ENCODE results near the gene ZNRF3. TPM values are rescaled to one million over a fixed set of nuclear protein-coding genes. Genes with fewer than 3 reads are reported as not detected.
A peak's percentile ranks its signal among the peaks of the same experiment; 100 is the strongest.

The ZNRF3 gene
- total RNA-seq, 1 donor from 2014 or later = 6.7 TPM

DNA sequence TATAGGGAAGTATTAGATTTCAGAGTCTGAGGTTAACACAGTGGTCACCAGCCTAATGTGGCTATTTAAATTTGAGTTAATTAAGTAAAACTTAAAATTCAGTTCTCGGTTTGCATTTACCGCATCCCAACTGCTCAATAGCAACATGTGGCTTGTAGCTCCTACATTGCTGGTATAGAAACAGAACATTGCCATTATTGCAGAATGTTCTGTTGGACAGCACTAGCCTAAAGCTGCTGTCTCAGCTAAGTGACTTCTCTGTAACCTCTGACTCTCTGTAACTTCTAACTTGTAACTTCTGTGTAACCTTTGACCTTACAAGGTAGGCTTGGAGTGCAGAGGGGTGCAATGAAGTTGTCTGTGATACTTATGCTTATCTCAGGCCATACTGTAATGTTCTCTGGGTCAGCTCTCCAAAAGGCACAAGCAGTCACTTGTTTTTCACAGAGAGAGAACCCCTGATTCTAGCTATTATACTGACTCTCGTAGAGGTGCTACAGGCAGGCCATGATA lies 78.7 kb downstream of the ZNRF3 start:
- TF ChIP-seq, protein P1, sequence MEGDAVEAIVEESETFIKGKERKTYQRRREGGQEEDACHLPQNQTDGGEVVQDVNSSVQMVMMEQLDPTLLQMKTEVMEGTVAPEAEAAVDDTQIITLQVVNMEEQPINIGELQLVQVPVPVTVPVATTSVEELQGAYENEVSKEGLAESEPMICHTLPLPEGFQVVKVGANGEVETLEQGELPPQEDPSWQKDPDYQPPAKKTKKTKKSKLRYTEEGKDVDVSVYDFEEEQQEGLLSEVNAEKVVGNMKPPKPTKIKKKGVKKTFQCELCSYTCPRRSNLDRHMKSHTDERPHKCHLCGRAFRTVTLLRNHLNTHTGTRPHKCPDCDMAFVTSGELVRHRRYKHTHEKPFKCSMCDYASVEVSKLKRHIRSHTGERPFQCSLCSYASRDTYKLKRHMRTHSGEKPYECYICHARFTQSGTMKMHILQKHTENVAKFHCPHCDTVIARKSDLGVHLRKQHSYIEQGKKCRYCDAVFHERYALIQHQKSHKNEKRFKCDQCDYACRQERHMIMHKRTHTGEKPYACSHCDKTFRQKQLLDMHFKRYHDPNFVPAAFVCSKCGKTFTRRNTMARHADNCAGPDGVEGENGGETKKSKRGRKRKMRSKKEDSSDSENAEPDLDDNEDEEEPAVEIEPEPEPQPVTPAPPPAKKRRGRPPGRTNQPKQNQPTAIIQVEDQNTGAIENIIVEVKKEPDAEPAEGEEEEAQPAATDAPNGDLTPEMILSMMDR (IDR thresholded peaks at IDR 0.05) = no peak
- Mint-ChIP-seq H3K27ac (ENCODE audit: unreplicated experiment) (no peak overlapping the region), H3K9me3 (ENCODE audit: low read depth) (no peaks in the 10 kb centered on the region), H3K36me3 (ENCODE audit: low read depth) (no peaks in the 10 kb centered on the region), H3K4me1 (ENCODE audit: low read depth) (peaks cover 6% of the 10 kb centered on the region), H3K4me3 (ENCODE audit: unreplicated experiment) (no peak overlapping the region), H3K27me3 (ENCODE audit: low read depth) (no peaks in the 10 kb centered on the region)
- no peak for DNase-seq (ENCODE audit: low spot score)

DNA sequence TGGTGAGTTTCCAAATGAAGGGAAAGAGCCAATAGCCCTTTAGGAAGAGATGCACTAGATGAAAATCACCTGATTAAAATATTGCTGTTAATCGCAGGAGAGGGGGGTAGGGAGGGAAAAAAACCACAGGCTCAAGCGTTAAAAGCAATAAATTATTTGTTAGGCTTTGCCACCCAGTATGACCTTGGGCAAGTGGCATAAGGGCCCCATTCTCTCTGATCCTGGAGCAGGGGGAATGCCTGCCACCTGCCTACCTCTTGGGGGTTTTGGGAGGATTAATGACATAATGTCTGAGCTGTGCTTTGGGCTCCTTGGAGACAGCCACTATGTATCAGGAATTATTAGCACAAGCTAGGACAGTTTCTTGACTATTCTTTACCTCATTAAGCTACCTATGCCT lies 80.0 kb downstream of the ZNRF3 start:
- H3K9me3 Mint-ChIP-seq (ENCODE audit: low read depth) = peaks cover 2% of the 10 kb centered on the region
- TF ChIP-seq, protein P1 (IDR thresholded peaks at IDR 0.05) = no peak

DNA sequence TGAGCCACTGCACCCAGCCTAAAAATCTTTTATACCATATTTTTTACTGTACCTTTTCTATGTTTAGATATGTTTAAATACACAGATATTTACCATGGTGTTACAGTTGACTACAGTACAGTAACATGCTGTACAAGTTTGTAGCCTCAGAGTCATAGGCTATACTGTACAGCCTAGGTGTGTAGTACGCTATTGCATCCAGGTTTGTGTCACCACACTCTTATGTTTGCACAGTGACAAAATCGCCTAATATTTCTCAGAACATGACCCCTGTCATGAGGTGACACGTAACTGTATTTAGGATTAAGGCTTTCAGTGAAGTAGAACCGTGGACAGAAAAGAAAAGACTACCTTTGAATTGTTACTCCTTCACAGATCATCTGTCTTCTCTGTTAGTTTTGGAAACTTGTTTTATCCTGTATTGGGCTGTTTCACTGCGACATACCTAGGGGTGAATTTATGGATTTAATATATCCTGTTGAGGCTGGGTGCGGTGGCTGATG lies 83.8 kb downstream of the ZNRF3 start:
- Mint-ChIP-seq H3K27ac (ENCODE audit: unreplicated experiment) (no peak overlapping the region), H3K4me3 (ENCODE audit: unreplicated experiment) (no peak overlapping the region), H3K9me3 (ENCODE audit: low read depth) (peaks cover 7% of the 10 kb centered on the region), H3K4me1 (ENCODE audit: low read depth) (peaks cover 10% of the 10 kb centered on the region), H3K36me3 (ENCODE audit: low read depth) (peaks cover 1% of the 10 kb centered on the region), H3K27me3 (ENCODE audit: low read depth) (no peaks in the 10 kb centered on the region)
- no peak for DNase-seq (ENCODE audit: low spot score)
- TF ChIP-seq, protein P1 (IDR thresholded peaks at IDR 0.05) = no peak

More for the DNA sequence above, 80.0 kb downstream of the ZNRF3 start:
- Mint-ChIP-seq H3K27me3 (ENCODE audit: low read depth) (no peaks in the 10 kb centered on the region), H3K4me3 (ENCODE audit: unreplicated experiment) (no peak overlapping the region), H3K36me3 (ENCODE audit: low read depth) (no peaks in the 10 kb centered on the region), H3K4me1 (ENCODE audit: low read depth) (peaks cover 6% of the 10 kb centered on the region), H3K27ac (ENCODE audit: unreplicated experiment) (no peak overlapping the region)
- no peak for DNase-seq (ENCODE audit: low spot score)

DNA sequence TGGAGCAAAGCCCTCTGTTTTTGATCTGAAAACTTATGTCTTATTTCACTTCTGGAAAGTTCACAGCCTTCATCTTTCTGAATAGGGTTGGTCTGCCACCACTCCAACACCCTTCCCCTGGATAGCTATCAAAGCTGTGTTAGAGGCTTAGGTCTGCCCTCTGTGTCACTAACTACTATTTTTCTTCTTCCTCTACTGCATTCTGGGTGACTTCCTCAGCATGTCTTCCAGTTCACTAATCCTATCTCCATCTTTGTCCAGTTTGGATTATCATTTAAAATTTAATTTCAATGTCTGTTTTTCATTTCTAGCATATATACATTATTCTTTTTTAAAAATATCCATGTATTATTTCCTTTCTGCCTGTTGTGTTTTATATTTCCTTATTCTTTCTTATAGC lies 84.6 kb downstream of the ZNRF3 start:
- Mint-ChIP-seq H3K36me3 (ENCODE audit: low read depth) (peaks cover 1% of the 10 kb centered on the region), H3K27ac (ENCODE audit: unreplicated experiment) (no peak overlapping the region), H3K9me3 (ENCODE audit: low read depth) (peaks cover 7% of the 10 kb centered on the region), H3K4me1 (ENCODE audit: low read depth) (peaks cover 10% of the 10 kb centered on the region), H3K27me3 (ENCODE audit: low read depth) (no peaks in the 10 kb centered on the region), H3K4me3 (ENCODE audit: unreplicated experiment) (no peak overlapping the region)
- no peak for DNase-seq (ENCODE audit: low spot score)
- TF ChIP-seq, protein P1 (IDR thresholded peaks at IDR 0.05) = no peak

DNA sequence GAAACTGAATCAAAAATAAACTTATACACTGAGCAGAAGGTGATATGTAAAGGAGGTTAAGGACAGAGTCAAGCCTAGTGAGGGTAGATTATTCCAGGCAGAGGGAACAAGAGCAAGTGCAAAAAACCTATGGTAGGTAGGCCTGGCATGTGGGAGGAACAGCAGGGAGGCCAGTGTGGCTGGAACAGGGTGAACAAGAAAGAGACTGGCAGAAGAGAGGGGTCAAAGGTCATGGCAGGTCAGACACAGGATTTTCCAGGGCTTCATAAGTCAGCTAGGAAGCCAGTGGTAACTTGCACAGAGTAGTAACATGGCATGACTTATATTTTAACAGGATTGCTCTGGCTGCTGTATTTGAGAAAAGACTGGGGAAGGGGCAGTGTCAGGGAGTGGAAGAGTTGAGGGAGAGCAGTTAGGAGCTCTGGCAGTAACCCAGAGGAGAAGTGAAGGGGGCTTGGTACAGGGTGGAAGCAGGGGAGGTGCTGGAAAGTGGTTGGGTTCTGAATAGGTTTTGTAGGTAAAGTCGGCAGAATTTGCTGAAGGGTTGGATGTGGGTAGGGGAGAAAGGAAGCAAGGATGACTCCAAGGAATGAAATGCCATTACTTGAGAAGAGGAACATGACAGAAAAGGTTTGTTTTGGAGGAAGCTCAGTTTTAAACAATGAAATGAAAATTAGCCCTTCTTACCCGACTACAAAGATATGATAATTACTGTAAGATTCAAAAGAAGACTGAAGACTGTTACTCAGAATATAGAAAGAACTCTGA lies 86.2 kb downstream of the ZNRF3 start:
- H3K27ac Mint-ChIP-seq (ENCODE audit: unreplicated experiment) = peak overlapping the region; percentile 10
- no peaks in the 10 kb centered on the region for H3K27me3 Mint-ChIP-seq (ENCODE audit: low read depth)
- peaks cover 10% of the 10 kb centered on the region for H3K4me1 Mint-ChIP-seq (ENCODE audit: low read depth)
- DNase-seq (ENCODE audit: low spot score) = no peak
- H3K36me3 Mint-ChIP-seq (ENCODE audit: low read depth) = peaks cover 1% of the 10 kb centered on the region
- TF ChIP-seq, protein P1 (IDR thresholded peaks at IDR 0.05) = no peak
- peaks cover 7% of the 10 kb centered on the region for H3K9me3 Mint-ChIP-seq (ENCODE audit: low read depth)
- H3K4me3 Mint-ChIP-seq (ENCODE audit: unreplicated experiment) = no peak overlapping the region

Measured in chondrocyte (in vitro differentiated cells).